ENCODE results near the gene CDH23. TPM values are rescaled to one million over a fixed set of nuclear protein-coding genes. Genes with fewer than 3 reads are reported as not detected.

Gene CDH23
- total RNA-seq, 4 donors from 2014 or later, result 14.4 to 29.6 (median 19.7) TPM

DNA sequence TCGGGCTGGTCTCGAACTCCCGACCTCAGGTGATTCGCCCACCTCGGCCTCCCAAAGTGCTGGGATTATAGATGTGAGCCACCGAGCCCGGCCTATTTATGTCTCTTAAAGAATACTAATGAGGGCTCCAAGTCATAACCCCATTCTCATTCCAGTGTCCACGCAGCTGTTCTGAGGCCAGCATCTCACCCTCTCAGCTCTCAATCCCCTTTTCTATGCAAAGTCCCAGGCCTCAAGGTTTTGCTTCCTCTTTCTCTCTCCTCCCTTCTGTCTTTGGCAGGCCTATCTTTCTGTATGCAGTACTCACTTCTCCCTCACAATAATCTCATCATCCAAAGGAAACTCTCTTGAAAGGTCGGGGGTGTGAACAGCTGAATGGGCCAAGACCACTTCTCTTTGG is 404.6 kb downstream of the CDH23 start:
- WGBS, result 91% methylated on average over 9 of the region's 9 CpGs

DNA sequence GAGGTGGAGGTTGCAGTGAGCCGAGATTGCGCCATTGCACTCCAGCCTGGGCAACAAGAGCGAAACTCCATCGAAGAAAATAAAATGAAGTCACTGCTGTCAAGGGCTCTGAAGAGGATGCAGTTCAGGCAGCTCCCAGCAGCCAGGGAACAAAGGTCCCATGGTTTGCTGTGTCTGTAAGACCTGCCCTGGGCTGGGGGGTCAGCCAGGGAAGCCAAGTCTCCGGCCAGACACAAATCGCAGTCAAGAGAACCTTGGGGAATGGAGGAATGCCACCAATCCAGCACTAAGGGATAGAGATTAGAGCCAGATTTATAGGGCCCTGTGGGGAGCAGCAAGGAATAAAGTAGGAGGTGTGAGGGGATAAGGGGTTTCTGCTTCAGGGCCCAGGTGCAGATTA is 405.5 kb downstream of the CDH23 start:
- no peak for DNase-seq (ENCODE audit: extremely low spot score)
- 91% methylated on average over 6 of the region's 6 CpGs for WGBS
- TF ChIP-seq POLR2AphosphoS5 (IDR thresholded peaks at IDR 0.05) (no peak), EP300 (IDR thresholded peaks at IDR 0.05) (no peak), POLR2A (IDR thresholded peaks at IDR 0.05; ENCODE audit: low read depth) (no peak)
- TF ChIP-seq, protein P1, sequence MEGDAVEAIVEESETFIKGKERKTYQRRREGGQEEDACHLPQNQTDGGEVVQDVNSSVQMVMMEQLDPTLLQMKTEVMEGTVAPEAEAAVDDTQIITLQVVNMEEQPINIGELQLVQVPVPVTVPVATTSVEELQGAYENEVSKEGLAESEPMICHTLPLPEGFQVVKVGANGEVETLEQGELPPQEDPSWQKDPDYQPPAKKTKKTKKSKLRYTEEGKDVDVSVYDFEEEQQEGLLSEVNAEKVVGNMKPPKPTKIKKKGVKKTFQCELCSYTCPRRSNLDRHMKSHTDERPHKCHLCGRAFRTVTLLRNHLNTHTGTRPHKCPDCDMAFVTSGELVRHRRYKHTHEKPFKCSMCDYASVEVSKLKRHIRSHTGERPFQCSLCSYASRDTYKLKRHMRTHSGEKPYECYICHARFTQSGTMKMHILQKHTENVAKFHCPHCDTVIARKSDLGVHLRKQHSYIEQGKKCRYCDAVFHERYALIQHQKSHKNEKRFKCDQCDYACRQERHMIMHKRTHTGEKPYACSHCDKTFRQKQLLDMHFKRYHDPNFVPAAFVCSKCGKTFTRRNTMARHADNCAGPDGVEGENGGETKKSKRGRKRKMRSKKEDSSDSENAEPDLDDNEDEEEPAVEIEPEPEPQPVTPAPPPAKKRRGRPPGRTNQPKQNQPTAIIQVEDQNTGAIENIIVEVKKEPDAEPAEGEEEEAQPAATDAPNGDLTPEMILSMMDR (IDR thresholded peaks at IDR 0.05), result no peak

More for the DNA sequence above, 404.6 kb downstream of the CDH23 start:
- Histone ChIP-seq H3K4me1 (peaks cover 0 to 9% (median 3%) of the 10 kb centered on the region in 4 donors), H3K36me3 (no peaks in the 10 kb centered on the region), H3K4me3 (no peak overlapping the region), H3K27me3 (no peaks in the 10 kb centered on the region), H3K27ac (replicated peaks in 1 of 4) (no peak overlapping the region), H3K9me3 (no peaks in the 10 kb centered on the region)
- intact Hi-C loops (cut with DNase I), result no loop called here
- no peak for DNase-seq (ENCODE audit: extremely low spot score)
- TF ChIP-seq POLR2A (IDR thresholded peaks at IDR 0.05; ENCODE audit: low read depth), result no peak
- TF ChIP-seq, protein P1 (IDR thresholded peaks at IDR 0.05), result no peak

DNA sequence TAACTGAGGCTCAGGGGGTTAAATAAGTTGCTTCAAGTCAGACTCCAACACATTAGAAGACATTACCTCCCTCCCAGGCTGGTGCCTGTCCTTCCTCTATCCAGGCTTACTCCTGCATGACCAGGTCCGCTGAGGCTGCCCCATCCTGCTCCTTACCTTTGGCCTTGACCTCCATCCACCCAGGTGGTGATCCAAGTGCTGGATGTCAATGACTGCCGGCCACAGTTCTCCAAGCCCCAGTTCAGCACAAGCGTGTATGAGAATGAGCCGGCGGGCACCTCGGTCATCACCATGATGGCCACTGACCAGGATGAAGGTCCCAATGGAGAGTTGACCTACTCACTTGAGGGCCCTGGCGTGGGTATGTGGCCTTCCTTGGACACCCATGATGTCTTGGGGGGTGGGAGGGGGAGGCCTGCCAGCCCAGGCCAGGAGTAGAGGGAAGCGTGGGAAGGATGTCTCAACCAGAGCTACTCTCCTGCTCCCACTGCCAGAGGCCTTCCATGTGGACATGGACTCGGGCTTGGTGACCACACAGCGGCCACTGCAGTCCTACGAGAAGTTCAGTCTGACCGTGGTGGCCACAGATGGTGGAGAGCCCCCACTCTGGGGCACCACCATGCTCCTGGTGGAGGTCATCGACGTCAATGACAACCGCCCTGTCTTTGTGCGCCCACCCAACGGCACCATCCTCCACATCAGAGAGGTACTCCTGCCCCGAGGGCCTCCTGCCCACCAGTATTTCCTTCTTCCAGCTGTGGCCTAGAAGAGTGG is 406.2 kb downstream of the CDH23 start:
- no peaks in the 10 kb centered on the region for H3K36me3 ChIP-seq
- TF ChIP-seq POLR2A (IDR thresholded peaks at IDR 0.05; ENCODE audit: low read depth), result no peak
- no peak for TF ChIP-seq EP300 (IDR thresholded peaks at IDR 0.05)
- TF ChIP-seq POLR2AphosphoS5 (IDR thresholded peaks at IDR 0.05), result no peak
- TF ChIP-seq, protein P1 (IDR thresholded peaks at IDR 0.05), result no peak
- H3K27me3 ChIP-seq, result no peaks in the 10 kb centered on the region
- H3K4me1 ChIP-seq, result peaks cover 0 to 9% (median 3%) of the 10 kb centered on the region in 4 donors
- H3K9me3 ChIP-seq, result no peaks in the 10 kb centered on the region
- H3K4me3 ChIP-seq, result no peak overlapping the region
- intact Hi-C loops (cut with DNase I), result no loop called here
- WGBS, result 91% methylated on average over 15 of the region's 18 CpGs
- no peak overlapping the region for H3K27ac ChIP-seq (replicated peaks in 1 of 4)
- DNase-seq (ENCODE audit: extremely low spot score), result no peak

More for the DNA sequence above, 405.5 kb downstream of the CDH23 start:
- Histone ChIP-seq H3K4me3 (no peak overlapping the region), H3K4me1 (peaks cover 0 to 9% (median 3%) of the 10 kb centered on the region in 4 donors), H3K36me3 (no peaks in the 10 kb centered on the region), H3K27ac (replicated peaks in 1 of 4) (no peak overlapping the region), H3K27me3 (no peaks in the 10 kb centered on the region), H3K9me3 (no peaks in the 10 kb centered on the region)
- intact Hi-C loops (cut with DNase I), result no loop called here

DNA sequence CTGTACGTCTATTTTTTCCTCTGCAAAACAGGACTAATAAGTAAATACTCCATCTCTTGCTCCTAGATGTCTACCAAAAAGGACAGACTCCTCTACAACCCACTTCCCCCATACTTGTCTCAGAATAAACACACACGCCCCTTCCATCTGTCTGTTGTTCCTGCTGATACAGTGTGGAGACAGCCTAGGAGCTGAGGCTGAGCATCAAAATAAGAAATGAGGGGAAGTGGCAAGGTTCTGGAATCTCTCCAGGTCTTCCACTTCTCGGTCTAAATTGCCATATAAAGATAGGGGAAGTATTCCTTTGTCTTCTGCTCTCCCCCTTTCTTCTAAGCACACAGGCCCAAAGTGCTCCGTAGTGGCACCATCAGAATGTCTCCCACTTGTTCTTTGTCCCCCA is 407.4 kb downstream of the CDH23 start:
- H3K27ac ChIP-seq (replicated peaks in 1 of 4), result no peak overlapping the region
- H3K36me3 ChIP-seq, result no peaks in the 10 kb centered on the region
- TF ChIP-seq, protein P1 (IDR thresholded peaks at IDR 0.05), result no peak
- TF ChIP-seq POLR2A (IDR thresholded peaks at IDR 0.05; ENCODE audit: low read depth) (no peak), EP300 (IDR thresholded peaks at IDR 0.05) (no peak), POLR2AphosphoS5 (IDR thresholded peaks at IDR 0.05) (no peak)
- intact Hi-C loops (cut with DNase I), result no loop called here
- H3K4me1 ChIP-seq, result peaks cover 0 to 9% (median 3%) of the 10 kb centered on the region in 4 donors
- H3K4me3 ChIP-seq, result no peak overlapping the region
- no peak for DNase-seq (ENCODE audit: extremely low spot score)
- 47% methylated on average over 4 of the region's 4 CpGs for WGBS
- H3K27me3 ChIP-seq, result no peaks in the 10 kb centered on the region
- no peaks in the 10 kb centered on the region for H3K9me3 ChIP-seq
